Body of pancreas (tissue), 4 donors: ENCODE data around the gene PDE6D. TPM values are rescaled to one million over a fixed set of nuclear protein-coding genes. Genes with fewer than 3 reads are reported as not detected.

Source experiments
- ATAC-seq: fragments of 150-250 bp; one replicate; pipeline ENCODE4 v1.9.1; 2016
- DNase-seq, 4 donors: peaks; one replicate each; pipeline ENCODE4 v3.0.0-alpha.2; 2019
- H3K27ac ChIP-seq, 4 donors: fragments of 200-600 bp; sonication (generic); 1 replicate in 3 of 4; 2 replicates in 1 of 4; pipeline versions ENCODE4 v1.5.1 to v1.6.1; 2016 to 2019; ENCODE audit warnings: mild to moderate bottlenecking in 1 of 4, mixed read lengths in 1 of 4, moderate library complexity in 1 of 4
- H3K27me3 ChIP-seq, 2 donors: fragments of 200-600 bp; sonication (generic); one replicate each; pipeline ENCODE4 v1.6.0; 2016; ENCODE audit warnings: mild to moderate bottlenecking in 1 of 2
- H3K36me3 ChIP-seq, 2 donors: fragments of 200-600 bp; sonication (generic); replicated peaks in 1 of 2; 2 replicates each; pipeline ENCODE4 v1.5.1; 2016; ENCODE audit warnings: low read depth in 2 of 2; ENCODE audit not compliant: insufficient read depth in 1 of 2
- H3K4me1 ChIP-seq: fragments of 200-600 bp; sonication (generic); one replicate; pipeline ENCODE4 v1.6.0; 2016
- H3K4me3 ChIP-seq, 2 donors: fragments of 200-600 bp; sonication (generic); 1 replicate in 1 of 2; 2 replicates in 1 of 2; pipeline ENCODE4 v1.5.1; 2016 to 2019
- H3K9me3 ChIP-seq, 3 donors: fragments of 200-600 bp; sonication (generic); 1 replicate in 2 of 3; 2 replicates in 1 of 3; pipeline ENCODE4 v1.5.1; 2016
- CTCF ChIP-seq, 7 experiments: fragments of 450-650 bp in 4 of 7; fragments of 200-600 bp in 3 of 7; sonication (generic) in 3 of 7; IDR thresholded peaks; one replicate each; pipeline ENCODE4 v1.5.1; 2016 to 2019; ENCODE audit warnings: antibody characterized with exemption in 7 of 7
- POLR2A ChIP-seq, 3 donors: fragments of 450-650 bp; IDR thresholded peaks; one replicate each; pipeline ENCODE4 v1.6.1; 2016; ENCODE audit warnings: antibody characterized with exemption in 3 of 3, mild to moderate bottlenecking in 2 of 3
- WGBS, 2 donors: methylation state at CpG; one replicate each; pipeline ENCODE4 v1.1.5; 2017; 5-methylcytosine and 5-hydroxymethylcytosine counted together
- intact Hi-C: fragments of 100-400 bp; cut with DNase I; formaldehyde crosslinking; loops from one replicate; pipeline ENCODE4 v1.15.1; 2023
- small RNA-seq: library from RNA; depleted of rRNA; stranded (forward); fragments of <200 nt; gene quantifications from one replicate; pipeline ENCODE3, GENCODE V24; 2016
- total RNA-seq, 2 donors: library from RNA; depleted of rRNA; stranded (reverse); fragments of >200 nt; gene quantifications; one replicate each; pipeline ENCODE4 v1.1.0, GENCODE V29; 2016

PDE6D gene
- total RNA-seq, 2 donors from 2014 or later = 2.6 to 15.0 TPM

DNA sequence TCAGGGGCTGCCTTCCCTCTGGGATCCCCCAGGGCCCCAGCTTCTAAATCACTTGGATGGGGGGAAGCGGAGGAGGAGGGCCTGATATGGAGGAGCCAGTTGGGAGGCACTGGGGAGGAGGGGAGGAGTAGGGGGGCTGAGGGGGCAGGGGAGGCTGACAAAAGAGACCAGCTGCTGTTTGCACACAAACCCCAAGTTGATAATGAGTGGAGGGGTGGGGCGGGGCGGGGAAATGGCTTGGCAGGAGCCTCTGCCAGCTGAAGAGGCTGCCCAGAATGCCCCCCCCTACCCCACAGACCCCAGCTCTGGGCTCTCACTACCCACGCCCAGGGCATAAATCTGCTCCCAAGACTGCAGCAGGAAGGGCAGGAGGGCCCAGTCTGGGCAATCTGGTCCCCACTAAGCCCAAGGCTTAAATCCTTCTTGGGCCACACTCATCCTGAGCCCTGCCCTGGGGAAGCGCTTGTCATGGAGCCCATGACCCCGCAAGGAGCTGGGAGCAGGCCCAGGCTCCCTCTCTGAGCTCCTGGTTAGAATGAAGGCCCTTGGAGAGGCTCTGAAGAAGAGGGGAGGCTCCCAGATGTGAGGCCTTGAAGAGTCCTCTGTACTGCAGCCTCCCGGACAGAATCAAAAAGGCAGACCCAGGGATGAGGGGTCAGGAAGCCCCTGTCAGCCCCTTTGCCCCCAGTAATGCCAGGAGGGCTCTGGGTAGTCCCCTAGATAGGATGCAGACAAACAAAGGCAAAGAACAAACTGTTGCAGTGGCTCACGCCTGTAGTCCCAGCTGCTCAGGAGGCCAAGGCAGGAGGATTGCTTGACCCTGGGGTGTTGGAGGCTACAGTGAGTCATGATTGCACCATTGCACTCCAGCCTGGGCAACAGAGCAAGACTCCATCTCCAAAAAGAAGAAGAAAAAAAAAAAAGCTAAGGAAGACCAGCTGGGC lies 97.5 kb downstream of the PDE6D start:
- Histone ChIP-seq H3K4me1 (peaks cover 20% of the 10 kb centered on the region), H3K4me3 (no peak overlapping the region), H3K27ac (no peak overlapping the region), H3K9me3 (no peaks in the 10 kb centered on the region), H3K27me3 (no peaks in the 10 kb centered on the region), H3K36me3 (no peaks in the 10 kb centered on the region)
- DNase-seq (no peak), ATAC-seq (no peak)
- intact Hi-C loops = no loop called here
- TF ChIP-seq CTCF (IDR thresholded peaks at IDR 0.05) = no peak
- TF ChIP-seq POLR2A (IDR thresholded peaks at IDR 0.05) = no peak
- 92 to 93% methylated on average over 3 to 8 of the region's 8 CpGs for WGBS, 2 donors

GRCh38 chr2:231682603-231683291 lies 98.3 kb downstream of the PDE6D start:
- H3K36me3 ChIP-seq = no peaks in the 10 kb centered on the region
- H3K27me3 ChIP-seq = no peaks in the 10 kb centered on the region
- DNase-seq (no peak), ATAC-seq (no peak)
- H3K4me3 ChIP-seq = no peak overlapping the region
- intact Hi-C loops = no loop called here
- H3K4me1 ChIP-seq = peaks cover 20% of the 10 kb centered on the region
- WGBS, 2 donors = 86 to 91% methylated on average over 5 to 10 of the region's 11 CpGs
- H3K9me3 ChIP-seq = no peaks in the 10 kb centered on the region
- TF ChIP-seq POLR2A (IDR thresholded peaks at IDR 0.05) (no peak), CTCF (IDR thresholded peaks at IDR 0.05) (no peak)
- no peak overlapping the region for H3K27ac ChIP-seq

Small RNA genes within 50 kb of the gene (small RNA-seq; reads per million reads assigned to genes)
- gene AC073476.4 (not detected), gene RF00015 (not detected)

Other genes starting within 250 kb of the PDE6D start
- not detected for gene TEX44, start 188.4 kb downstream of the PDE6D start, total RNA-seq
- 100 to 1,000 TPM; 532 to 757 TPM for gene PTMA, start 72.8 kb downstream of the PDE6D start, total RNA-seq
- gene COPS7B, start 5.2 kb upstream of the PDE6D start, total RNA-seq = 10 to 100 TPM; 16.9 to 24.7 TPM
- gene NPPC, start 145.1 kb upstream of the PDE6D start, total RNA-seq = 1 to 10 TPM in 1 of 2 donors, not detected in 1; 1.3 TPM
- gene DIS3L2, start 180.4 kb upstream of the PDE6D start, total RNA-seq = 100 to 1,000 TPM in 1 of 2 donors, 10 to 100 TPM in 1; 27.8 to 113 TPM